GM18502 (cell line): Measurements from ENCODE around the gene TERT.
"Not testable (repeated sequence)": the region's sequence is repeated elsewhere in the genome, so short reads cannot be mapped to it uniquely, and the experiment has no call there.

Experiments used
- ATAC-seq: cut with Tn5 transposase; IDR thresholded peaks from one replicate; pipeline ENCODE4 v1.9.1; 2021; ENCODE audit warnings: mild to moderate bottlenecking; ENCODE audit not compliant: unreplicated experiment, poor library complexity

Gene TERT

GRCh38 chr5:1331861-1332405 lies 37.1 kb upstream of the TERT start:
- no peak for ATAC-seq

GRCh38 chr5:1330847-1331831 lies 36.3 kb upstream of the TERT start:
- ATAC-seq, result no peak

- no peak for ATAC-seq
Measured at GRCh38 chr5:1330146-1330846, 35.4 kb upstream of the TERT start.

- no peak for ATAC-seq
Measured at GRCh38 chr5:1329111-1329579, 34.3 kb upstream of the TERT start.

- not testable (repeated sequence) for ATAC-seq
Measured at GRCh38 chr5:1328237-1329110, 33.6 kb upstream of the TERT start.

GRCh38 chr5:1326901-1327756 lies 32.3 kb upstream of the TERT start:
- not testable (repeated sequence) for ATAC-seq

GRCh38 chr5:1326532-1326875 lies 31.6 kb upstream of the TERT start:
- ATAC-seq, result not testable (repeated sequence)

- no peak for ATAC-seq
Measured at GRCh38 chr5:1325870-1326531, 31.1 kb upstream of the TERT start.

GRCh38 chr5:1325191-1325741 lies 30.4 kb upstream of the TERT start:
- no peak for ATAC-seq

GRCh38 chr5:1324719-1325190 lies 29.9 kb upstream of the TERT start:
- ATAC-seq, result no peak

- no peak for ATAC-seq
Measured at GRCh38 chr5:1324301-1324700, 29.4 kb upstream of the TERT start.

- ATAC-seq, result no peak
Measured at GRCh38 chr5:1323803-1324173, 28.9 kb upstream of the TERT start.

- no peak for ATAC-seq
Measured at GRCh38 chr5:1322955-1323802, 28.3 kb upstream of the TERT start.

GRCh38 chr5:1322036-1322900 lies 27.4 kb upstream of the TERT start:
- ATAC-seq, result no peak

- ATAC-seq, result no peak
Measured at GRCh38 chr5:1321576-1321975, 26.7 kb upstream of the TERT start.
